Kidney epithelial cell (primary cell): ENCODE measurements around the gene PLOD3. TPM values are rescaled to one million over a fixed set of nuclear protein-coding genes. Genes with fewer than 3 reads are reported as not detected.

Source experiments
- DNase-seq: peaks from one replicate; pipeline ENCODE4 v3.0.0-alpha.2; 2010; ENCODE audit warnings: low read depth
- H3K27me3 ChIP-seq: 2 replicates; pipeline ENCODE4 v1.6.0; 2011; ENCODE audit warnings: low read length; ENCODE audit not compliant: control insufficient read depth, insufficient read depth
- H3K36me3 ChIP-seq: 2 replicates; pipeline ENCODE4 v1.5.1; 2011; ENCODE audit warnings: low read length; ENCODE audit not compliant: control insufficient read depth, insufficient read depth
- H3K4me3 ChIP-seq: 2 replicates; pipeline ENCODE4 v1.5.1; 2011; ENCODE audit warnings: low read depth, mild to moderate bottlenecking, control low read depth, low read length
- CTCF ChIP-seq: IDR thresholded peaks from 2 replicates; pipeline ENCODE4 v1.5.1; 2011; ENCODE audit warnings: mild to moderate bottlenecking, moderate library complexity, low read length, control low read depth, inconsistent platforms; ENCODE audit not compliant: insufficient read depth, poor library complexity, severe bottlenecking
- total RNA-seq: library from RNA; depleted of rRNA; stranded (reverse); fragments of >200 nt; gene quantifications from 2 replicates; pipeline ENCODE4 v1.2.3, GENCODE V29; 2015

Gene PLOD3
- total RNA-seq, 1 donor from 2014 or later: 95.6 TPM

- Histone ChIP-seq H3K27me3 (peaks cover 52% of the 10 kb centered on the region), H3K4me3 (no peak overlapping the region), H3K36me3 (no peaks in the 10 kb centered on the region)
- no peak for TF ChIP-seq CTCF
- DNase-seq: no peak
Measured at GRCh38 chr7:101166648-101166908, 50.8 kb downstream of the PLOD3 start.

- peak overlapping the region; percentile 3 for H3K4me3 ChIP-seq
- no peaks in the 10 kb centered on the region for H3K36me3 ChIP-seq
- TF ChIP-seq CTCF: no peak
- DNase-seq: no peak
- H3K27me3 ChIP-seq: peaks cover 47% of the 10 kb centered on the region
Measured at GRCh38 chr7:101165958-101166647, 51.3 kb downstream of the PLOD3 start.

GRCh38 chr7:101165075-101165957 lies 52.1 kb downstream of the PLOD3 start, which contains the start of gene VGF:
VGF (minus strand) TSS chr7:101165569; CDS start chr7:101164843, 726 bp downstream.
- peaks cover 40% of the 10 kb centered on the region for H3K27me3 ChIP-seq
- no peak for TF ChIP-seq CTCF
- peak within 1 kb of the TSS; percentile 44 for H3K4me3 ChIP-seq
- H3K36me3 ChIP-seq: no peaks in the 10 kb centered on the region
- DNase-seq: no peak

- TF ChIP-seq CTCF: no peak
- H3K4me3 ChIP-seq: peak overlapping the region; percentile 44
- no peak for DNase-seq
- peaks cover 29% of the 10 kb centered on the region for H3K27me3 ChIP-seq
- peaks cover 2% of the 10 kb centered on the region for H3K36me3 ChIP-seq
Measured at GRCh38 chr7:101164071-101164840, 53.1 kb downstream of the PLOD3 start.

- Histone ChIP-seq H3K4me3 (peak overlapping the region; percentile 44), H3K36me3 (peaks cover 2% of the 10 kb centered on the region), H3K27me3 (peaks cover 28% of the 10 kb centered on the region)
- DNase-seq: no peak
- TF ChIP-seq CTCF: no peak
Measured at GRCh38 chr7:101163279-101164070, 53.9 kb downstream of the PLOD3 start.
